HG03575 (cell line): ENCODE results near the gene NOX3.
"Not testable (repeated sequence)": the region's sequence is repeated elsewhere in the genome, so short reads cannot be mapped to it uniquely, and the experiment has no call there.

Experiments used
- ATAC-seq: cut with Tn5 transposase; IDR thresholded peaks from one replicate; pipeline ENCODE4 v1.9.1; 2021; ENCODE audit not compliant: unreplicated experiment, insufficient number of reproducible peaks, low FRiP score; ENCODE audit errors: extremely low read depth

The NOX3 gene

GRCh38 chr6:155455766-155456165 lies at the start of gene NOX3:
NOX3 (minus strand) TSS chr6:155455839; CDS start chr6:155455800, 39 bp downstream.
- ATAC-seq = no peak

GRCh38 chr6:155504848-155505607 lies 49.4 kb upstream of the NOX3 start:
- ATAC-seq = no peak

- ATAC-seq = no peak
Observed at GRCh38 chr6:155502393-155502792, 46.8 kb upstream of the NOX3 start.

- no peak for ATAC-seq
Observed at GRCh38 chr6:155499574-155499973, 43.9 kb upstream of the NOX3 start.

GRCh38 chr6:155498370-155498769 lies 42.7 kb upstream of the NOX3 start:
- no peak for ATAC-seq

- ATAC-seq = no peak
Observed at GRCh38 chr6:155497273-155497672, 41.6 kb upstream of the NOX3 start.

GRCh38 chr6:155495011-155495768 lies 39.6 kb upstream of the NOX3 start:
- no peak for ATAC-seq

- ATAC-seq = peak; percentile 90
Observed at GRCh38 chr6:155493694-155494143, 38.1 kb upstream of the NOX3 start.

- no peak for ATAC-seq
Observed at GRCh38 chr6:155493026-155493693, 37.5 kb upstream of the NOX3 start.

GRCh38 chr6:155492061-155492735 lies 36.6 kb upstream of the NOX3 start:
- ATAC-seq = no peak

GRCh38 chr6:155491421-155491820 lies 35.8 kb upstream of the NOX3 start:
- no peak for ATAC-seq

GRCh38 chr6:155488197-155488596 lies 32.6 kb upstream of the NOX3 start:
- not testable (repeated sequence) for ATAC-seq

- no peak for ATAC-seq
Observed at GRCh38 chr6:155487371-155488130, 31.9 kb upstream of the NOX3 start.

- ATAC-seq = no peak
Observed at GRCh38 chr6:155486721-155487294, 31.2 kb upstream of the NOX3 start.

GRCh38 chr6:155485756-155486155 lies 30.1 kb upstream of the NOX3 start:
- no peak for ATAC-seq

- ATAC-seq = no peak
Observed at GRCh38 chr6:155483858-155484257, 28.2 kb upstream of the NOX3 start.

GRCh38 chr6:155481215-155481614 lies 25.6 kb upstream of the NOX3 start:
- no peak for ATAC-seq

- ATAC-seq = no peak
Observed at GRCh38 chr6:155473741-155474140, 18.1 kb upstream of the NOX3 start.
